Neutrophil (primary cell): ENCODE data around the gene VWA2.

ENCODE experiments used
- H3K27ac ChIP-seq: fragments of 200-600 bp; sonication (generic); 2 replicates; pipeline ENCODE4 v1.5.1; 2016; ENCODE audit warnings: mild to moderate bottlenecking, moderate library complexity
- H3K27me3 ChIP-seq: fragments of 200-600 bp; sonication (generic); 2 replicates; pipeline ENCODE4 v1.6.0; 2016; ENCODE audit warnings: mild to moderate bottlenecking
- H3K36me3 ChIP-seq: fragments of 200-600 bp; sonication (generic); 2 replicates; pipeline ENCODE4 v1.5.1; 2017
- H3K4me1 ChIP-seq, 2 experiments: fragments of 200-600 bp in 1 of 2; sonication (generic) in 1 of 2; 1 replicate in 1 of 2; 2 replicates in 1 of 2; pipeline versions ENCODE4 v1.5.1 to v1.6.1; 2013 to 2016; ENCODE audit warnings: low read depth in 1 of 2, low read length in 1 of 2, mild to moderate bottlenecking in 1 of 2, moderate library complexity in 1 of 2; ENCODE audit not compliant: control insufficient read depth in 1 of 2, insufficient read depth in 1 of 2
- H3K4me3 ChIP-seq, 2 experiments: fragments of 200-600 bp in 1 of 2; sonication (generic) in 1 of 2; 1 replicate in 1 of 2; 2 replicates in 1 of 2; pipeline ENCODE4 v1.5.1; 2013 to 2016; ENCODE audit warnings: low read depth in 1 of 2, low read length in 1 of 2, mild to moderate bottlenecking in 1 of 2, moderate library complexity in 1 of 2
- H3K9me3 ChIP-seq: fragments of 200-600 bp; sonication (generic); 2 replicates; pipeline ENCODE4 v1.5.1; 2016
- CTCF ChIP-seq: fragments of 200-600 bp; sonication (generic); IDR thresholded peaks from 2 replicates; pipeline ENCODE4 v1.5.1; 2016; ENCODE audit warnings: antibody characterized with exemption

Gene VWA2

GRCh38 chr10:114234132-114234531 lies 4.9 kb upstream of the VWA2 start:
- peaks cover 0 to 2% of the 10 kb centered on the region in 2 experiments for H3K4me1 ChIP-seq
- H3K27ac ChIP-seq: no peak overlapping the region
- H3K36me3 ChIP-seq: no peaks in the 10 kb centered on the region
- no peak overlapping the region for H3K4me3 ChIP-seq
- H3K27me3 ChIP-seq: peaks cover 61% of the 10 kb centered on the region
- no peak for TF ChIP-seq CTCF
- H3K9me3 ChIP-seq: no peaks in the 10 kb centered on the region

DNA sequence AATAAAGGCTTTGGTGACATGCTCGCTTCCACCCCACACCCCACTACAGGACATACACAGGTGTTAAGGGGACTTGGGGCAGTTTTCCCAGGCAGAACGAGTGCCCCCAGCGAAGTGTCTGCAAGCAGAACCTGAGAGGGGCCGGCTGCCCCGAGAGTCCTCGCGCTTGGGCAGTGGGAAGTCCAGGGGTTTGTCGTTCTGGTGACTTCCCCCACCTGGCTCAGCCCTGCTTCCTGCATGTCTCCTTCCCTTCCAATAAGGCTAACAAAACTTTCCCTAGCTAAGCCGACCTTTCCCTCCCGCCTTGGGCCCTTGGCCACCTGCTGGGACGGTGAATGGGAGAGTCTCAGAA lies 916 bp downstream of the VWA2 start:
- H3K9me3 ChIP-seq: no peaks in the 10 kb centered on the region
- no peak for TF ChIP-seq CTCF
- no peak overlapping the region for H3K27ac ChIP-seq
- no peak overlapping the region for H3K4me3 ChIP-seq
- H3K4me1 ChIP-seq: peaks cover 0 to 8% of the 10 kb centered on the region in 2 experiments
- H3K27me3 ChIP-seq: peaks cover 97% of the 10 kb centered on the region
- H3K36me3 ChIP-seq: no peaks in the 10 kb centered on the region

GRCh38 chr10:114242235-114242634 lies 3.2 kb downstream of the VWA2 start:
- no peak for TF ChIP-seq CTCF
- H3K27me3 ChIP-seq: peaks cover 83% of the 10 kb centered on the region
- no peak overlapping the region for H3K27ac ChIP-seq
- peaks cover 0 to 8% of the 10 kb centered on the region in 2 experiments for H3K4me1 ChIP-seq
- no peak overlapping the region for H3K4me3 ChIP-seq
- H3K9me3 ChIP-seq: no peaks in the 10 kb centered on the region
- H3K36me3 ChIP-seq: no peaks in the 10 kb centered on the region

DNA sequence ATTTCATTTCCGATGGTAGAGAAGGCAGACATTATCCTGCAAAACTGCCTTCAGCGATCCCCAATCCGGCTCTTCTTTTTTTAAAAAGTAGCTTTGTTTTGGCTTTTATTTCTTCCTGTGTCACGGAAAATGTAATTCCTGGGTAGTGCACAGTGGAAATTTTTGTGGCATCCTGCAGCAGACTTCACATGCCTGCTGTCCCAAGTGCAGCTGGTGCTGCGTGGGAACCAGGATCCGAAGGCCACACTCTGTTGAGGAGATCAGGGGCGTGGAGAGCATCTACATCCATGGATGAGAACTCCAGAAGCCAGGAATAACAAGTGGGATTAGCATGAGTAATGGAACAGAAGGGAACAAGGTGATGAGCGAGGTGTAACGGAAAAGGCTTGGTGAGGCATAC lies 4.6 kb downstream of the VWA2 start:
- Histone ChIP-seq H3K4me1 (peaks cover 0 to 8% of the 10 kb centered on the region in 2 experiments), H3K27me3 (peaks cover 69% of the 10 kb centered on the region), H3K27ac (no peak overlapping the region), H3K36me3 (no peaks in the 10 kb centered on the region), H3K9me3 (no peaks in the 10 kb centered on the region), H3K4me3 (no peak overlapping the region)
- TF ChIP-seq CTCF: no peak

GRCh38 chr10:114244126-114244525 lies 5.1 kb downstream of the VWA2 start:
- Histone ChIP-seq H3K27ac (no peak overlapping the region), H3K9me3 (no peaks in the 10 kb centered on the region), H3K27me3 (peaks cover 64% of the 10 kb centered on the region), H3K4me1 (peaks cover 0 to 5% of the 10 kb centered on the region in 2 experiments), H3K4me3 (no peak overlapping the region), H3K36me3 (no peaks in the 10 kb centered on the region)
- no peak for TF ChIP-seq CTCF

GRCh38 chr10:114245121-114245791 lies 6.2 kb downstream of the VWA2 start:
- Histone ChIP-seq H3K4me1 (no peaks in the 10 kb centered on the region), H3K27ac (no peak overlapping the region), H3K27me3 (peaks cover 53% of the 10 kb centered on the region), H3K9me3 (no peaks in the 10 kb centered on the region), H3K36me3 (no peaks in the 10 kb centered on the region), H3K4me3 (no peak overlapping the region)
- no peak for TF ChIP-seq CTCF
